Measurements from ENCODE around the gene LCE6A. TPM values are rescaled to one million over a fixed set of nuclear protein-coding genes. Genes with fewer than 3 reads are reported as not detected.

The LCE6A gene
- total and polyA plus RNA-seq, 9 of the 15 experiments (the other 6 are each of a cell fraction or from before 2014, with no cell fraction given), result not detected

DNA sequence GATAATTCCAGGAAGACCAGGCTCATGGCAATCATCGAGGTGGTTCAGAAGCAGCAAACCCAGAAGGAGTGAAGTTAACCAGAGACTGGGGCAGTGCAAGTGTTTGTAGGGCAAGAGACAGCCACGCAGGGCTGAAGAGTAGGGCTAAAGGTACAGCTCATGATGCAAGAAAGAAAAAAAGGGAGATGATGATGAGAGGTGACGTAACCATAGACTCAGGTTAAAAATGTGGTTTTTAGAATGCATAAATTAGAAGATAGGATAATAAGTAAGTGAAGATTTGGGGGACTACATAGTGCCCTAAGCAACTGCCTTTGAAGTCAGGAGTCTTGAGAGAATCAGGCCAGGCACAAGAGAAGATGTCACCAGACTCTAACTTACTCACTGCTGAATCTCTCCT is 17.5 kb downstream of the LCE6A start:
- in situ Hi-C loops (cut with MboI), result no loop called here
- FAIRE-seq (no peak), ATAC-seq (no peak), DNase-seq (ENCODE audit: extremely low read depth in 1 of 4, low spot score in 3 of 4) (no peak)
- WGBS (ENCODE audit: insufficient coverage, low coverage, missing lambda C conversion rate), result 0% methylated on average over 3 of the region's 3 CpGs
- Histone ChIP-seq H3K9me1 (ENCODE audit: control insufficient read depth, insufficient read depth, low read length) (no peaks in the 10 kb centered on the region), H3K4me3 (no peak overlapping the region), H3K27ac (ENCODE audit: extremely low read depth, low read depth, low read length) (no peak overlapping the region), H3K4me2 (ENCODE audit: insufficient read depth, low read length) (no peak overlapping the region), H2AFZ (ENCODE audit: low read depth, low read length) (no peak overlapping the region), H3K9me3 (replicated peaks; ENCODE audit: control insufficient read depth, insufficient read depth, low read depth, low read length) (no peaks in the 10 kb centered on the region), H4K20me1 (replicated peaks; ENCODE audit: control insufficient read depth, insufficient read depth, low read length) (no peaks in the 10 kb centered on the region), H3K36me3 (ENCODE audit: control insufficient read depth, insufficient read depth, low read length) (no peaks in the 10 kb centered on the region), H3K9ac (ENCODE audit: insufficient read depth in 1 of 2, low read depth in 2 of 2, low read length in 2 of 2) (no peak overlapping the region), H3K79me2 (ENCODE audit: control insufficient read depth, insufficient read depth, low read length) (no peaks in the 10 kb centered on the region), H3K4me1 (replicated peaks in 1 of 2; ENCODE audit: control insufficient read depth in 2 of 2, insufficient read depth in 2 of 2, low read length in 2 of 2) (no peaks in the 10 kb centered on the region), H3K27me3 (ENCODE audit: control insufficient read depth in 2 of 2, insufficient read depth in 2 of 2, low read length in 2 of 2) (no peaks in the 10 kb centered on the region)
- no peak for TF ChIP-seq SFPQ (IDR thresholded peaks at IDR 0.05; ENCODE audit: low read depth, low read length)
- no peak for TF ChIP-seq KAT8 (IDR thresholded peaks at IDR 0.05; ENCODE audit: low read depth)
- no peak for TF ChIP-seq NR2C2 (CRISPR knock-in tag; IDR thresholded peaks at IDR 0.05)
- no peak for TF ChIP-seq NR2C2 (tag; IDR thresholded peaks at IDR 0.05)
- TF ChIP-seq ZNF217 (CRISPR knock-in tag; IDR thresholded peaks at IDR 0.05), result no peak
- TF ChIP-seq HEY1 (CRISPR knock-in tag; IDR thresholded peaks at IDR 0.05; ENCODE audit: borderline replicate concordance), result no peak
- TF ChIP-seq, protein P1, sequence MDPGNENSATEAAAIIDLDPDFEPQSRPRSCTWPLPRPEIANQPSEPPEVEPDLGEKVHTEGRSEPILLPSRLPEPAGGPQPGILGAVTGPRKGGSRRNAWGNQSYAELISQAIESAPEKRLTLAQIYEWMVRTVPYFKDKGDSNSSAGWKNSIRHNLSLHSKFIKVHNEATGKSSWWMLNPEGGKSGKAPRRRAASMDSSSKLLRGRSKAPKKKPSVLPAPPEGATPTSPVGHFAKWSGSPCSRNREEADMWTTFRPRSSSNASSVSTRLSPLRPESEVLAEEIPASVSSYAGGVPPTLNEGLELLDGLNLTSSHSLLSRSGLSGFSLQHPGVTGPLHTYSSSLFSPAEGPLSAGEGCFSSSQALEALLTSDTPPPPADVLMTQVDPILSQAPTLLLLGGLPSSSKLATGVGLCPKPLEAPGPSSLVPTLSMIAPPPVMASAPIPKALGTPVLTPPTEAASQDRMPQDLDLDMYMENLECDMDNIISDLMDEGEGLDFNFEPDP (CRISPR knock-in tag; IDR thresholded peaks at IDR 0.05), result no peak
- TF ChIP-seq POLR2G (IDR thresholded peaks at IDR 0.05; ENCODE audit: low read depth, low read length), result no peak
- TF ChIP-seq MBD1 (CRISPR knock-in tag; IDR thresholded peaks at IDR 0.05), result no peak
- TF ChIP-seq U2AF1 (optimal IDR thresholded peaks at IDR 0.05; ENCODE audit: low read depth, low read length), result no peak
- no peak for TF ChIP-seq MEF2A (IDR thresholded peaks at IDR 0.05; ENCODE audit: control insufficient read depth, low read depth, low read length)
- TF ChIP-seq ZNF584 (CRISPR knock-in tag; IDR thresholded peaks at IDR 0.05; ENCODE audit: low read depth), result no peak
- TF ChIP-seq ZNF184 (CRISPR knock-in tag; IDR thresholded peaks at IDR 0.05), result no peak
- TF ChIP-seq MTA3 (IDR thresholded peaks at IDR 0.05; ENCODE audit: borderline replicate concordance), result no peak
- no peak for TF ChIP-seq XRCC5 (IDR thresholded peaks at IDR 0.05; ENCODE audit: low read depth, low read length)
- no peak for TF ChIP-seq ZNF41 (CRISPR knock-in tag; conservative IDR thresholded peaks at IDR 0.05)
- no peak for TF ChIP-seq FOXK1 (CRISPR knock-in tag; IDR thresholded peaks at IDR 0.05; ENCODE audit: borderline replicate concordance)
- intact Hi-C loops (cut with micrococcal nuclease), result no loop called here
- ChIA-PET POLR2A (no interaction called here), CTCF (ENCODE audit: low intra/inter-chr PET ratio) (no interaction called here)
- BruUV-seq (replicated peaks), result no TSS peak
